Smooth muscle cell (in vitro differentiated cells): ENCODE results near the gene SHROOM3. TPM values are rescaled to one million over a fixed set of nuclear protein-coding genes. Genes with fewer than 3 reads are reported as not detected.

Experiments used
- DNase-seq: peaks from one replicate; lab custom pipeline; 2025; ENCODE audit not compliant: unreplicated experiment; lab: John Stamatoyannopoulos, UW
- H2AFZ ChIP-seq: fragments of 200-600 bp; sonication (generic); 2 replicates; pipeline ENCODE4 v1.6.0; 2016; ENCODE audit warnings: antibody characterized with exemption, low read depth, mild to moderate bottlenecking
- H3F3A ChIP-seq: fragments of 200-600 bp; sonication (generic); 2 replicates; pipeline ENCODE4 v1.6.0; 2017; ENCODE audit warnings: antibody characterized with exemption, low read depth
- H3K27ac ChIP-seq: fragments of 200-600 bp; sonication (generic); 2 replicates; pipeline ENCODE4 v1.5.1; 2016; ENCODE audit warnings: low read depth, mild to moderate bottlenecking
- H3K27me3 ChIP-seq: fragments of 200-600 bp; sonication (generic); 2 replicates; pipeline ENCODE4 v1.6.1; 2016; ENCODE audit warnings: low read depth, mild to moderate bottlenecking
- H3K36me3 ChIP-seq: fragments of 200-600 bp; sonication (generic); 2 replicates; pipeline ENCODE4 v1.5.1; 2016; ENCODE audit warnings: low read depth
- H3K4me1 ChIP-seq: fragments of 200-600 bp; sonication (generic); 2 replicates; pipeline ENCODE4 v1.5.1; 2016; ENCODE audit warnings: low read depth
- H3K4me2 ChIP-seq: fragments of 200-600 bp; sonication (generic); 2 replicates; pipeline ENCODE4 v1.6.0; 2016; ENCODE audit warnings: mild to moderate bottlenecking
- H3K4me3 ChIP-seq: fragments of 200-600 bp; sonication (generic); 2 replicates; pipeline ENCODE4 v1.5.1; 2016; ENCODE audit warnings: mild to moderate bottlenecking
- H3K79me2 ChIP-seq: fragments of 200-600 bp; sonication (generic); 2 replicates; pipeline ENCODE4 v1.6.0; 2016; ENCODE audit warnings: low read depth, mild to moderate bottlenecking
- H3K9ac ChIP-seq: fragments of 200-600 bp; sonication (generic); 2 replicates; pipeline ENCODE4 v1.6.0; 2016; ENCODE audit warnings: low read depth
- H3K9me3 ChIP-seq: fragments of 200-600 bp; sonication (generic); replicated peaks from 2 replicates; pipeline ENCODE4 v1.5.1; 2016; ENCODE audit warnings: low read depth
- H4K20me1 ChIP-seq: fragments of 200-600 bp; sonication (generic); 2 replicates; pipeline ENCODE4 v1.6.0; 2016; ENCODE audit warnings: low read depth
- CTCF ChIP-seq: fragments of 200-600 bp; sonication (generic); IDR thresholded peaks from 2 replicates; pipeline ENCODE4 v1.5.1; 2017; ENCODE audit warnings: borderline replicate concordance, mild to moderate bottlenecking, antibody characterized with exemption; ENCODE audit not compliant: insufficient read depth, poor library complexity, severe bottlenecking
- WGBS: methylation state at CpG from one replicate; pipeline ENCODE4 v1.1.7; 2016; ENCODE audit warnings: low lambda C conversion rate; 5-methylcytosine and 5-hydroxymethylcytosine counted together
- polyA plus RNA-seq: library from polyadenylated mRNA; unstranded; fragments of >200 nt; fragmentation: Nextera tagmentation; extraction: Ambion mirVana; gene quantifications from 2 replicates; pipeline ENCODE4 v1.2.1, GENCODE V29; 2016
- total RNA-seq: library from RNA; depleted of rRNA; stranded (reverse); fragments of >200 nt; gene quantifications from 2 replicates; pipeline ENCODE4 v1.2.3, GENCODE V29; 2014

The SHROOM3 gene
- total and polyA plus RNA-seq, 2 experiments from 2014 or later: 10.0 to 31.9 TPM

GRCh38 chr4:76558396-76559235, 123.6 kb downstream of the SHROOM3 start:
- Histone ChIP-seq H2AFZ (peak overlapping the region; percentile 24), H3K36me3 (no peaks in the 10 kb centered on the region), H3K27ac (no peak overlapping the region), H3K79me2 (no peaks in the 10 kb centered on the region), H3K9ac (no peak overlapping the region), H3K9me3 (no peaks in the 10 kb centered on the region), H4K20me1 (no peaks in the 10 kb centered on the region), H3K27me3 (no peaks in the 10 kb centered on the region), H3F3A (no peaks in the 10 kb centered on the region), H3K4me3 (no peak overlapping the region), H3K4me2 (peak overlapping the region; percentile 24), H3K4me1 (peaks cover 36% of the 10 kb centered on the region)
- no peak for DNase-seq
- 40% methylated on average over 5 of the region's 5 CpGs for WGBS
- no peak for TF ChIP-seq CTCF

GRCh38 chr4:76559236-76560071, 124.4 kb downstream of the SHROOM3 start:
- no peaks in the 10 kb centered on the region for H3K9me3 ChIP-seq
- no peaks in the 10 kb centered on the region for H3K36me3 ChIP-seq
- peaks cover 37% of the 10 kb centered on the region for H3K4me1 ChIP-seq
- no peak overlapping the region for H3K9ac ChIP-seq
- H2AFZ ChIP-seq: peak overlapping the region; percentile 24
- no peaks in the 10 kb centered on the region for H4K20me1 ChIP-seq
- no peak overlapping the region for H3K27ac ChIP-seq
- no peaks in the 10 kb centered on the region for H3K79me2 ChIP-seq
- TF ChIP-seq CTCF: no peak
- no peak overlapping the region for H3K4me3 ChIP-seq
- peak overlapping the region; percentile 24 for H3K4me2 ChIP-seq
- 67% methylated on average over 13 of the region's 13 CpGs for WGBS
- no peak for DNase-seq
- no peaks in the 10 kb centered on the region for H3F3A ChIP-seq
- no peaks in the 10 kb centered on the region for H3K27me3 ChIP-seq

GRCh38 chr4:76562161-76562560, 127.1 kb downstream of the SHROOM3 start:
- no peaks in the 10 kb centered on the region for H3K36me3 ChIP-seq
- H3K79me2 ChIP-seq: no peaks in the 10 kb centered on the region
- no peaks in the 10 kb centered on the region for H3K9me3 ChIP-seq
- peaks cover 37% of the 10 kb centered on the region for H3K4me1 ChIP-seq
- no peak overlapping the region for H3K4me3 ChIP-seq
- H3K27me3 ChIP-seq: no peaks in the 10 kb centered on the region
- peak overlapping the region; percentile 64 for H3K4me2 ChIP-seq
- H3K9ac ChIP-seq: peak overlapping the region; percentile 33
- no peak for DNase-seq
- no peak overlapping the region for H2AFZ ChIP-seq
- no peak for TF ChIP-seq CTCF
- WGBS: 29% methylated on average over 2 of the region's 2 CpGs
- H3F3A ChIP-seq: no peaks in the 10 kb centered on the region
- no peaks in the 10 kb centered on the region for H4K20me1 ChIP-seq
- peak overlapping the region; percentile 87 for H3K27ac ChIP-seq
